Left ventricle myocardium inferior (tissue), 1 donor: ENCODE data around the gene TMEM92. TPM values are rescaled to one million over a fixed set of nuclear protein-coding genes. Genes with fewer than 3 reads are reported as not detected.

Source experiments
- DNase-seq: peaks from one replicate; pipeline ENCODE4 v3.0.0-alpha.2; 2020
- H3K27ac ChIP-seq: fragments of 200-600 bp; replicated peaks from 2 replicates; pipeline ENCODE4 v1.8.0; 2021
- H3K27me3 ChIP-seq: fragments of 200-600 bp; 2 replicates; pipeline ENCODE4 v1.8.0; 2021; ENCODE audit warnings: low read depth
- H3K36me3 ChIP-seq: fragments of 200-600 bp; 2 replicates; pipeline ENCODE4 v1.8.0; 2021
- H3K4me1 ChIP-seq: fragments of 200-600 bp; 2 replicates; pipeline ENCODE4 v1.8.0; 2021
- H3K4me3 ChIP-seq: fragments of 200-600 bp; 2 replicates; pipeline ENCODE4 v1.8.0; 2021; ENCODE audit warnings: mild to moderate bottlenecking, moderate library complexity
- H3K9me3 ChIP-seq: fragments of 200-600 bp; replicated peaks from 2 replicates; pipeline ENCODE4 v1.8.0; 2021
- CTCF ChIP-seq: fragments of 200-600 bp; IDR thresholded peaks from 2 replicates; pipeline ENCODE4 v1.8.0; 2021; ENCODE audit warnings: antibody characterized with exemption, mild to moderate bottlenecking, borderline replicate concordance
- intact Hi-C: fragments of 100-400 bp; cut with micrococcal nuclease; formaldehyde crosslinking; loops from one replicate; pipeline ENCODE4 v1.11.0; 2022
- total RNA-seq: library from RNA; stranded (reverse); fragmentation: NEBNext Ultra II Directional; extraction: Animal tissue kit (Norgen Biotek cat#: 25700); gene quantifications from one replicate; pipeline ENCODE4 v1.2.1, GENCODE V29; 2021
- donor health status: DM: no; HTN: yes; CAD: no; lungs with severe emphysema.

Gene TMEM92
- total RNA-seq, 1 donor from 2014 or later: not detected

GRCh38 chr17:50304781-50305404, 30.6 kb downstream of the TMEM92 start:
- no peak for DNase-seq
- H3K4me1 ChIP-seq: no peaks in the 10 kb centered on the region
- no peak overlapping the region for H3K4me3 ChIP-seq
- H3K9me3 ChIP-seq: no peaks in the 10 kb centered on the region
- no peak overlapping the region for H3K27ac ChIP-seq
- H3K36me3 ChIP-seq: no peaks in the 10 kb centered on the region
- H3K27me3 ChIP-seq: peaks cover 20% of the 10 kb centered on the region
- TF ChIP-seq CTCF: no peak
- intact Hi-C loops: no loop called here

DNA sequence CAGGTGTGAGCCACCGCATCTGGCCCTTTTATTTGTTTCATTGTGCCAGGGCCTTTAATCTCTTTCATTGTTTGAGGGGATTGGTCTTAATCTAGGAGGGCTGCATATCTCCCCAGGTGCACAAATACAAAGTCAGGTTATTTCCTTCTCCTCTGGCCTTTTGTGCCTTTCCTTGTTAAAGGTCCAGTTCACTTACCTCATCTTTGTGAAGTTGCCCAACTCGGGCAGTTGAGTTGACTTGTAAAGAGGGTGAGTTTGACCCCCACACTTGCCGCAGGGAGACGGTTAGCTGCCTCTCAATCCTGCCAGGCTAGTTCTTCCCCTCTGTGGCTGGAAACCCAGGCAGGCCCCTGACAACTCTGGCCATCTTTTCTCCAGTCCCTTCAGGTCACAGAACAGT, 33.4 kb downstream of the TMEM92 start:
- Histone ChIP-seq H3K4me3 (no peak overlapping the region), H3K36me3 (no peaks in the 10 kb centered on the region), H3K4me1 (no peaks in the 10 kb centered on the region), H3K27me3 (peaks cover 43% of the 10 kb centered on the region), H3K27ac (no peak overlapping the region), H3K9me3 (no peaks in the 10 kb centered on the region)
- no peak for TF ChIP-seq CTCF
- no peak for DNase-seq
- intact Hi-C loops: no loop called here

- intact Hi-C loops: no loop called here
Observed at GRCh38 chr17:50308666-50309065, 34.4 kb downstream of the TMEM92 start.

DNA sequence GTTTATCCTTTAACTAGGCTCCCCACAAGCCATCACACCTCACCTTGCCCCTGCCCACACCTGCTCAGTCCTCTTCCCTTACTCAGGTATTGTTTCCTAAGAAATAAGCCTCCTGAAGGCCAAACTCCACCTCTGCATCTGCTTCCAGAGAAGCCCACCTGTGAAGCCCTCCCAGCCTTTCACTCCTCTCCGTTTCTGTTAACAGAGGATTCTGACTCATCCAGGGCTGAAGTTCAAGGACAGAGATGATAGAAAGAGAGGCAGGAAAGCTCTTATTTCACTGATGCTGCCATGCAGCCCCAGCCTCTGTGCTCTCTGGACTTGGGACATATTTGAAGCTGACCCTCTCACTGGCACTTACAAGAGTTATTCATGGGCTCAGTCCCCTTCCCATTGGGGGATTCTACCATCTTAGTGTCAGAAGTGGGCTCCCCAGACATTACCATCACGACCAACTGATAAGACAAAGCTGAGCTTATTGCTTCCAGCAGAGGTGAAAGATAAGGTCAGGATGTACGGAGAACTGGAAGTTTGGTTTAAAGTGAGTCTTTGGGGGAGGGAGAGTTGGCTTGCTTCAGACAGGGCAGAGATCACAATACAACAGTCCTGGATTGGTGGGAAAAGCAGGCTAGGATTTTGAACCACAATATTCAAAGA, 36.3 kb downstream of the TMEM92 start:
- no peak overlapping the region for H3K4me3 ChIP-seq
- H3K9me3 ChIP-seq: no peaks in the 10 kb centered on the region
- no peak overlapping the region for H3K27ac ChIP-seq
- TF ChIP-seq CTCF: no peak
- intact Hi-C loops: no loop called here
- no peaks in the 10 kb centered on the region for H3K4me1 ChIP-seq
- H3K27me3 ChIP-seq: peaks cover 47% of the 10 kb centered on the region
- H3K36me3 ChIP-seq: no peaks in the 10 kb centered on the region
- no peak for DNase-seq

More at GRCh38 chr17:50308666-50309065, 34.4 kb downstream of the TMEM92 start:
- H3K4me3 ChIP-seq: no peak overlapping the region
- no peak for TF ChIP-seq CTCF
- DNase-seq: no peak
- H3K4me1 ChIP-seq: no peaks in the 10 kb centered on the region
- no peaks in the 10 kb centered on the region for H3K9me3 ChIP-seq
- H3K36me3 ChIP-seq: no peaks in the 10 kb centered on the region
- peaks cover 45% of the 10 kb centered on the region for H3K27me3 ChIP-seq
- no peak overlapping the region for H3K27ac ChIP-seq

DNA sequence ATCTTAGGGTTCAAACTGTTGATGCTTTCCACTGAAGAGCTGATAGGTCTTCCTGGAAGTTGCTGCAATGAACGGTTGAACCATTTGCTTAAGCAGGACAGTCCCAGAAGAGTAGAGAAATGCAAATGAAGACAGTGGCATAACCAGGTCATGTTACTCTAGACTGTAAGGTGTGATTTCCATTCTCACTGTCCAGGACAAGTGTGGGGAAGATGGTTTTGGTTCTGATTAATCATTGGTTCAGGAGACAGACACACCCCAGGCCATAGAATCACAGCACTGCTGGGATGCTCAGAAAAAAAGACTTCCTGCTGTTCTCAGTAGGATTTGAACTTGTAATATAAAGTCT, 36.8 kb downstream of the TMEM92 start:
- H3K36me3 ChIP-seq: no peaks in the 10 kb centered on the region
- H3K4me3 ChIP-seq: no peak overlapping the region
- no peak overlapping the region for H3K27ac ChIP-seq
- no peaks in the 10 kb centered on the region for H3K4me1 ChIP-seq
- H3K9me3 ChIP-seq: no peaks in the 10 kb centered on the region
- TF ChIP-seq CTCF: no peak
- DNase-seq: no peak
- intact Hi-C loops: no loop called here
- H3K27me3 ChIP-seq: peaks cover 47% of the 10 kb centered on the region
